ENCODE measurements around the gene PNKD. TPM values are rescaled to one million over a fixed set of nuclear protein-coding genes. Genes with fewer than 3 reads are reported as not detected.

The PNKD gene
- total RNA-seq, 4 donors from 2014 or later: 26.1 to 50.4 (median 46.7) TPM

GRCh38 chr2:218275371-218276072 lies 5.2 kb downstream of the PNKD start:
- TF ChIP-seq CTCF (IDR thresholded peaks at IDR 0.05; ENCODE audit: low read depth): no peak

GRCh38 chr2:218276986-218277755 lies 6.9 kb downstream of the PNKD start:
- no peak for TF ChIP-seq CTCF (IDR thresholded peaks at IDR 0.05; ENCODE audit: low read depth)

GRCh38 chr2:218277921-218278320 lies 7.6 kb downstream of the PNKD start:
- TF ChIP-seq CTCF (IDR thresholded peaks at IDR 0.05; ENCODE audit: low read depth): no peak

- no peak for TF ChIP-seq CTCF (IDR thresholded peaks at IDR 0.05; ENCODE audit: low read depth)
Measured at GRCh38 chr2:218278531-218279360, 8.4 kb downstream of the PNKD start.

GRCh38 chr2:218280260-218280870 lies 10.0 kb downstream of the PNKD start:
- no peak for TF ChIP-seq CTCF (IDR thresholded peaks at IDR 0.05; ENCODE audit: low read depth)

GRCh38 chr2:218281449-218281848 lies 11.1 kb downstream of the PNKD start:
- no peak for TF ChIP-seq CTCF (IDR thresholded peaks at IDR 0.05; ENCODE audit: low read depth)

Data from subcutaneous adipose tissue (tissue), 4 donors.